Hematopoietic multipotent progenitor cell (in vitro differentiated cells): Measurements from ENCODE around the gene PREX1. TPM values are rescaled to one million over a fixed set of nuclear protein-coding genes. Genes with fewer than 3 reads are reported as not detected.

ENCODE experiments used
- DNase-seq, 3 donors: peaks; one replicate each; pipeline ENCODE4 v3.0.0-alpha.2; 2011 to 2015; ENCODE audit warnings: low read depth in 2 of 3, low spot score in 2 of 3
- total RNA-seq: library from RNA; depleted of rRNA; stranded (reverse); fragments of >200 nt; gene quantifications from one replicate; pipeline ENCODE4 v1.2.3, GENCODE V29; 2012

The PREX1 gene
- total RNA-seq, 1 donor: 92.6 TPM

GRCh38 chr20:48706710-48707365 lies 121.0 kb downstream of the PREX1 start:
- DNase-seq: no peak

GRCh38 chr20:48706116-48706656 lies 121.6 kb downstream of the PREX1 start:
- no peak for DNase-seq

- DNase-seq: no peak
Measured at GRCh38 chr20:48705240-48706115, 122.3 kb downstream of the PREX1 start.

- no peak for DNase-seq
Measured at GRCh38 chr20:48704761-48705160, 123.0 kb downstream of the PREX1 start.

- no peak for DNase-seq
Measured at GRCh38 chr20:48703511-48704219, 124.1 kb downstream of the PREX1 start.

- peak in 1 of 3 donors; percentile 58 for DNase-seq
Measured at GRCh38 chr20:48703107-48703506, 124.7 kb downstream of the PREX1 start.

GRCh38 chr20:48702455-48702913 lies 125.3 kb downstream of the PREX1 start:
- DNase-seq: no peak

- no peak for DNase-seq
Measured at GRCh38 chr20:48701702-48702101, 126.1 kb downstream of the PREX1 start.

- DNase-seq: no peak
Measured at GRCh38 chr20:48698507-48699267, 129.1 kb downstream of the PREX1 start.

GRCh38 chr20:48697845-48698491 lies 129.8 kb downstream of the PREX1 start:
- DNase-seq: no peak

GRCh38 chr20:48696671-48697070 lies 131.1 kb downstream of the PREX1 start:
- DNase-seq: no peak

- DNase-seq: no peak
Measured at GRCh38 chr20:48695738-48696137, 132.1 kb downstream of the PREX1 start.

- no peak for DNase-seq
Measured at GRCh38 chr20:48695255-48695654, 132.5 kb downstream of the PREX1 start.

- DNase-seq: no peak
Measured at GRCh38 chr20:48694381-48694865, 133.4 kb downstream of the PREX1 start.

- DNase-seq: no peak
Measured at GRCh38 chr20:48691523-48691922, 136.3 kb downstream of the PREX1 start.

GRCh38 chr20:48690888-48691287 lies 136.9 kb downstream of the PREX1 start:
- peak in 1 of 3 donors; percentile 33 for DNase-seq

- no peak for DNase-seq
Measured at GRCh38 chr20:48689874-48690571, 137.8 kb downstream of the PREX1 start.

GRCh38 chr20:48689388-48689787 lies 138.4 kb downstream of the PREX1 start:
- DNase-seq: no peak

- DNase-seq: no peak
Measured at GRCh38 chr20:48688579-48688978, 139.2 kb downstream of the PREX1 start.
